Measurements from ENCODE around the gene RUNX2.

DNA sequence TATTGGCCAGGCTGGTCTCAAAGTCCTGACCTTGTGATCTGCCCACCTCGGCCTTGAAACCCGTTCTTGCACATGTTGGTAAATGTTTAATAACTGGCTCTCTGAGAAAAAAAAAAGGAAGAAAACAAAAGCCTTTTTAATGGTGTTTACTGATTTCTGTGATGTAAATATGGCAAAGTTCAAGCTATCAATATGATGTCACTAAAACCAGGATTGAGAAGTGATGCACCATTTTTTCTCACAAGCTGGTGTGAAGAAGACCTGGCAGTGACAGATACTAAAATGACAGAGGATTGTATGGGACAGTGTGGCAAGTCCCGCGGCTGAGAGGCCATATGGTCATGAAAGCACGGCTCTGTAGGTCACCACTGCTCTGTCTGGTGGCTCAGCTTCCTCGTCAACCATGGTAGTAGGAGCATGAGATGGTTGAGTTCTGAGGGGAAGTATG lies 245.9 kb downstream of the RUNX2 start:
- TF ChIP-seq, protein P1, sequence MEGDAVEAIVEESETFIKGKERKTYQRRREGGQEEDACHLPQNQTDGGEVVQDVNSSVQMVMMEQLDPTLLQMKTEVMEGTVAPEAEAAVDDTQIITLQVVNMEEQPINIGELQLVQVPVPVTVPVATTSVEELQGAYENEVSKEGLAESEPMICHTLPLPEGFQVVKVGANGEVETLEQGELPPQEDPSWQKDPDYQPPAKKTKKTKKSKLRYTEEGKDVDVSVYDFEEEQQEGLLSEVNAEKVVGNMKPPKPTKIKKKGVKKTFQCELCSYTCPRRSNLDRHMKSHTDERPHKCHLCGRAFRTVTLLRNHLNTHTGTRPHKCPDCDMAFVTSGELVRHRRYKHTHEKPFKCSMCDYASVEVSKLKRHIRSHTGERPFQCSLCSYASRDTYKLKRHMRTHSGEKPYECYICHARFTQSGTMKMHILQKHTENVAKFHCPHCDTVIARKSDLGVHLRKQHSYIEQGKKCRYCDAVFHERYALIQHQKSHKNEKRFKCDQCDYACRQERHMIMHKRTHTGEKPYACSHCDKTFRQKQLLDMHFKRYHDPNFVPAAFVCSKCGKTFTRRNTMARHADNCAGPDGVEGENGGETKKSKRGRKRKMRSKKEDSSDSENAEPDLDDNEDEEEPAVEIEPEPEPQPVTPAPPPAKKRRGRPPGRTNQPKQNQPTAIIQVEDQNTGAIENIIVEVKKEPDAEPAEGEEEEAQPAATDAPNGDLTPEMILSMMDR (IDR thresholded peaks at IDR 0.05; ENCODE audit: low read depth, low read length, missing input control): no peak
- TF ChIP-seq, protein P2, sequence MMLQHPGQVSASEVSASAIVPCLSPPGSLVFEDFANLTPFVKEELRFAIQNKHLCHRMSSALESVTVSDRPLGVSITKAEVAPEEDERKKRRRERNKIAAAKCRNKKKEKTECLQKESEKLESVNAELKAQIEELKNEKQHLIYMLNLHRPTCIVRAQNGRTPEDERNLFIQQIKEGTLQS (IDR thresholded peaks at IDR 0.05): no peak
- no peak for TF ChIP-seq GABPA (IDR thresholded peaks at IDR 0.05 in 1 of 2, conservative IDR thresholded peaks at IDR 0.05 in 1 of 2)
- TF ChIP-seq, protein P3, sequence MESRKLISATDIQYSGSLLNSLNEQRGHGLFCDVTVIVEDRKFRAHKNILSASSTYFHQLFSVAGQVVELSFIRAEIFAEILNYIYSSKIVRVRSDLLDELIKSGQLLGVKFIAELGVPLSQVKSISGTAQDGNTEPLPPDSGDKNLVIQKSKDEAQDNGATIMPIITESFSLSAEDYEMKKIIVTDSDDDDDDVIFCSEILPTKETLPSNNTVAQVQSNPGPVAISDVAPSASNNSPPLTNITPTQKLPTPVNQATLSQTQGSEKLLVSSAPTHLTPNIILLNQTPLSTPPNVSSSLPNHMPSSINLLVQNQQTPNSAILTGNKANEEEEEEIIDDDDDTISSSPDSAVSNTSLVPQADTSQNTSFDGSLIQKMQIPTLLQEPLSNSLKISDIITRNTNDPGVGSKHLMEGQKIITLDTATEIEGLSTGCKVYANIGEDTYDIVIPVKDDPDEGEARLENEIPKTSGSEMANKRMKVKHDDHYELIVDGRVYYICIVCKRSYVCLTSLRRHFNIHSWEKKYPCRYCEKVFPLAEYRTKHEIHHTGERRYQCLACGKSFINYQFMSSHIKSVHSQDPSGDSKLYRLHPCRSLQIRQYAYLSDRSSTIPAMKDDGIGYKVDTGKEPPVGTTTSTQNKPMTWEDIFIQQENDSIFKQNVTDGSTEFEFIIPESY (IDR thresholded peaks at IDR 0.05): no peak
- TF ChIP-seq TAF1 (conservative IDR thresholded peaks at IDR 0.05): no peak
- no peak for TF ChIP-seq JUND (IDR thresholded peaks at IDR 0.05)
- TF ChIP-seq RAD21 (IDR thresholded peaks at IDR 0.05): no peak

Data from liver (tissue), 3 donors.